Measurements from ENCODE around the gene DSCAM. TPM values are rescaled to one million over a fixed set of nuclear protein-coding genes. Genes with fewer than 3 reads are reported as not detected.

The DSCAM gene
- total RNA-seq, 1 donor, result not detected

GRCh38 chr21:40517646-40518045 lies 329.3 kb downstream of the DSCAM start:
- H3K4me3 ChIP-seq (ENCODE audit: low read depth, low read length), result no peak overlapping the region
- TF ChIP-seq CTCF (IDR thresholded peaks at IDR 0.05; ENCODE audit: insufficient read depth, low read length), result no peak
- no peak for DNase-seq (ENCODE audit: low read depth)

GRCh38 chr21:40516335-40516734 lies 330.6 kb downstream of the DSCAM start:
- TF ChIP-seq CTCF (IDR thresholded peaks at IDR 0.05; ENCODE audit: insufficient read depth, low read length), result no peak
- no peak overlapping the region for H3K4me3 ChIP-seq (ENCODE audit: low read depth, low read length)
- no peak for DNase-seq (ENCODE audit: low read depth)

- DNase-seq (ENCODE audit: low read depth), result no peak
- TF ChIP-seq CTCF (IDR thresholded peaks at IDR 0.05; ENCODE audit: insufficient read depth, low read length), result peak; percentile 42
- H3K4me3 ChIP-seq (ENCODE audit: low read depth, low read length), result no peak overlapping the region
Observed at GRCh38 chr21:40512590-40512989, 334.4 kb downstream of the DSCAM start.

- no peak for TF ChIP-seq CTCF (IDR thresholded peaks at IDR 0.05; ENCODE audit: insufficient read depth, low read length)
- no peak overlapping the region for H3K4me3 ChIP-seq (ENCODE audit: low read depth, low read length)
- DNase-seq (ENCODE audit: low read depth), result no peak
Observed at GRCh38 chr21:40507978-40508377, 339.0 kb downstream of the DSCAM start.

- no peak overlapping the region for H3K4me3 ChIP-seq (ENCODE audit: low read depth, low read length)
- DNase-seq (ENCODE audit: low read depth), result no peak
- no peak for TF ChIP-seq CTCF (IDR thresholded peaks at IDR 0.05; ENCODE audit: insufficient read depth, low read length)
Observed at GRCh38 chr21:40505681-40506080, 341.3 kb downstream of the DSCAM start.

- DNase-seq (ENCODE audit: low read depth), result no peak
- no peak for TF ChIP-seq CTCF (IDR thresholded peaks at IDR 0.05; ENCODE audit: insufficient read depth, low read length)
- no peak overlapping the region for H3K4me3 ChIP-seq (ENCODE audit: low read depth, low read length)
Observed at GRCh38 chr21:40505244-40505643, 341.7 kb downstream of the DSCAM start.

GRCh38 chr21:40504825-40505224 lies 342.1 kb downstream of the DSCAM start:
- TF ChIP-seq CTCF (IDR thresholded peaks at IDR 0.05; ENCODE audit: insufficient read depth, low read length), result no peak
- DNase-seq (ENCODE audit: low read depth), result no peak
- no peak overlapping the region for H3K4me3 ChIP-seq (ENCODE audit: low read depth, low read length)
